SU-DHL-6 (cell line): ENCODE data around the gene ANP32A.

ENCODE experiments used
- H2AFZ ChIP-seq: fragments of 200-600 bp; sonication (generic); 2 replicates; pipeline ENCODE4 v1.6.1; 2014; ENCODE audit warnings: low read depth, mild to moderate bottlenecking, moderate library complexity, mixed read lengths, antibody characterized with exemption, low read length; ENCODE audit not compliant: severe bottlenecking
- H3F3A ChIP-seq: fragments of 200-600 bp; shearing (Covaris generic); 2 replicates; pipeline ENCODE4 v1.6.0; 2016; ENCODE audit warnings: antibody characterized with exemption, mild to moderate bottlenecking; ENCODE audit not compliant: insufficient read depth
- H3K27ac ChIP-seq: fragments of 200-600 bp; sonication (generic); 2 replicates; pipeline ENCODE4 v1.5.1; 2016; ENCODE audit warnings: low read depth, mild to moderate bottlenecking, low read length, moderate library complexity, mixed read lengths
- H3K27me3 ChIP-seq: fragments of 200-600 bp; sonication (generic), shearing (Covaris generic); 2 replicates; pipeline ENCODE4 v1.6.0; 2014; ENCODE audit warnings: mild to moderate bottlenecking, low read length
- H3K36me3 ChIP-seq: fragments of 200-600 bp; sonication (generic); 2 replicates; pipeline ENCODE4 v1.6.1; 2014; ENCODE audit warnings: mild to moderate bottlenecking, low read length, mixed read lengths
- H3K4me2 ChIP-seq: fragments of 300-600, 200-600 bp; shearing (Covaris generic), sonication (generic); 2 replicates; pipeline ENCODE4 v1.6.0; 2014; ENCODE audit warnings: low read length, low read depth, mild to moderate bottlenecking; ENCODE audit not compliant: poor library complexity, severe bottlenecking
- H3K4me3 ChIP-seq: fragments of 200-600 bp; sonication (generic); 2 replicates; pipeline ENCODE4 v1.5.1; 2014; ENCODE audit warnings: antibody characterized with exemption, low read length, mild to moderate bottlenecking, mixed read lengths; ENCODE audit not compliant: insufficient read depth, poor library complexity, severe bottlenecking
- H3K79me2 ChIP-seq: fragments of 200-600 bp; sonication (generic); 2 replicates; pipeline ENCODE4 v1.6.1; 2014; ENCODE audit warnings: mild to moderate bottlenecking, low read length, moderate library complexity; ENCODE audit not compliant: insufficient read depth
- H3K9ac ChIP-seq: fragments of 200-600 bp; sonication (generic); 2 replicates; pipeline ENCODE4 v1.7.0; 2014; ENCODE audit warnings: mild to moderate bottlenecking, low read length
- H3K9me2 ChIP-seq: fragments of 200-600 bp; sonication (generic); replicated peaks from 2 replicates; pipeline ENCODE4 v1.6.1; 2014; ENCODE audit warnings: low read length; ENCODE audit not compliant: insufficient read depth
- H3K9me3 ChIP-seq: fragments of 200-600 bp; sonication (generic); 2 replicates; pipeline ENCODE4 v1.6.1; 2014; ENCODE audit warnings: low read length, mixed read lengths; ENCODE audit not compliant: insufficient read depth
- H4K20me1 ChIP-seq: fragments of 200-600 bp; sonication (generic); 2 replicates; pipeline ENCODE4 v1.6.1; 2014; ENCODE audit warnings: low read depth, mild to moderate bottlenecking, antibody characterized with exemption, low read length, moderate library complexity, mixed read lengths
- CTCF ChIP-seq: fragments of 200-600 bp; sonication (generic); IDR thresholded peaks from one replicate; pipeline ENCODE4 v1.5.1; 2017; ENCODE audit warnings: antibody characterized with exemption, mild to moderate bottlenecking, low read length, moderate library complexity; ENCODE audit not compliant: insufficient read depth, poor library complexity, severe bottlenecking
- EZH2phosphoT487 ChIP-seq: fragments of 200-600 bp; sonication (generic), shearing (Covaris generic); conservative IDR thresholded peaks from 2 replicates; pipeline ENCODE4 v1.6.1; 2018; ENCODE audit warnings: mild to moderate bottlenecking, antibody characterized with exemption, low read length, moderate library complexity, mixed read lengths

Gene ANP32A

DNA sequence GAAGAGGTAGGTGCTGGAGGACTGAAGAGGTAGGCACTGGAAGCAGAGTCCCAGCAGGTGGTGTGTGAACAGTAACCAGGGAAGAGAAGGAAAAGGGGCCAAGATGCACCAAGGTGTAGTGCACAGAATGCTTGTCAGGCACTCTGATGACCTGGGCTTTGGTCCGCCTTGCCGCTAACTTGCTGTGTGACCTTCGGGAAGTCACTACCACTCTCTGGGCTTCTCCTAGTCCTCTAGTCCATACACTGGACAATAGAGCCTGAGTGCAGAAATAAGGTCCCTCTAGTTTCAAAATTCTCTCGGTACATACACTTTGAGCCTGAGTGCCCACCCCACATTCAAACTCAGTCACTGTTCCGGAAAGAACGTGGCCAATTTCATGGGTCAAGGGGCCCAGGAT, 24.1 kb downstream of the ANP32A start:
- H3K4me2 ChIP-seq = no peak overlapping the region
- H3K27me3 ChIP-seq = no peaks in the 10 kb centered on the region
- H4K20me1 ChIP-seq = peaks cover 62% of the 10 kb centered on the region
- no peak overlapping the region for H2AFZ ChIP-seq
- no peaks in the 10 kb centered on the region for H3K9me3 ChIP-seq
- H3K79me2 ChIP-seq = peaks cover 100% of the 10 kb centered on the region
- no peaks in the 10 kb centered on the region for H3K36me3 ChIP-seq
- no peak overlapping the region for H3K27ac ChIP-seq
- no peaks in the 10 kb centered on the region for H3F3A ChIP-seq
- H3K9ac ChIP-seq = no peak overlapping the region
- TF ChIP-seq CTCF = no peak
- TF ChIP-seq EZH2phosphoT487 = no peak
- H3K4me3 ChIP-seq = no peak overlapping the region
- H3K9me2 ChIP-seq = no peaks in the 10 kb centered on the region

- H2AFZ ChIP-seq = no peak overlapping the region
- H3K27me3 ChIP-seq = no peaks in the 10 kb centered on the region
- H3K36me3 ChIP-seq = no peaks in the 10 kb centered on the region
- H3K9ac ChIP-seq = peak overlapping the region; percentile 13; the same call in 1 of the 2 replicates
- no peak overlapping the region for H3K4me3 ChIP-seq
- H3K79me2 ChIP-seq = peaks cover 100% of the 10 kb centered on the region
- peak overlapping the region; percentile 11 for H3K4me2 ChIP-seq
- H4K20me1 ChIP-seq = peaks cover 59% of the 10 kb centered on the region
- no peak for TF ChIP-seq EZH2phosphoT487
- TF ChIP-seq CTCF = no peak
- no peaks in the 10 kb centered on the region for H3F3A ChIP-seq
- H3K9me3 ChIP-seq = no peaks in the 10 kb centered on the region
- 0 out of 2 replicates have a peak overlapping the region, but pooled peaks have one; percentile 13 for H3K27ac ChIP-seq
- H3K9me2 ChIP-seq = no peaks in the 10 kb centered on the region
Observed at GRCh38 chr15:68795298-68795848, 25.3 kb downstream of the ANP32A start.

- TF ChIP-seq EZH2phosphoT487 (no peak), CTCF (no peak)
- Histone ChIP-seq H3K36me3 (no peaks in the 10 kb centered on the region), H3F3A (no peaks in the 10 kb centered on the region), H3K9ac (0 out of 2 replicates have a peak overlapping the region, but pooled peaks have one; percentile 13), H3K4me3 (no peak overlapping the region), H3K27me3 (no peaks in the 10 kb centered on the region), H3K79me2 (peaks cover 100% of the 10 kb centered on the region), H3K9me2 (no peaks in the 10 kb centered on the region), H3K4me2 (no peak overlapping the region), H3K27ac (0 out of 2 replicates have a peak overlapping the region, but pooled peaks have one; percentile 13), H4K20me1 (peaks cover 55% of the 10 kb centered on the region), H3K9me3 (no peaks in the 10 kb centered on the region), H2AFZ (no peak overlapping the region)
Observed at GRCh38 chr15:68794863-68795262, 25.8 kb downstream of the ANP32A start.
